SK-N-MC (cell line): ENCODE measurements around the gene DVL3.

Experiments used
- DNase-seq: peaks from one replicate; pipeline ENCODE4 v3.0.0-alpha.2; 2011; ENCODE audit warnings: low read depth, low spot score
- H3K27ac ChIP-seq: fragments of 200-600 bp; sonication (generic); 2 replicates; pipeline ENCODE4 v1.5.1; 2016; ENCODE audit warnings: mixed run types
- H3K36me3 ChIP-seq: fragments of 200-600 bp; sonication (generic); 2 replicates; pipeline ENCODE4 v1.6.1; 2017; ENCODE audit warnings: antibody characterized with exemption, low read length, mixed read lengths; ENCODE audit not compliant: insufficient read depth
- H3K4me3 ChIP-seq: fragments of 200-600 bp; sonication (generic); 2 replicates; pipeline ENCODE4 v1.5.1; 2016
- H3K9ac ChIP-seq: fragments of 200-600 bp; sonication (generic); 2 replicates; pipeline ENCODE4 v1.8.0; 2017; ENCODE audit warnings: mixed run types, mixed read lengths; ENCODE audit not compliant: insufficient read length
- H3K9me3 ChIP-seq: fragments of 200-600 bp; sonication (generic); 2 replicates; pipeline ENCODE4 v1.6.1; 2017; ENCODE audit warnings: low read depth, mild to moderate bottlenecking, antibody characterized with exemption, low read length, moderate library complexity, mixed read lengths
- EZH2 ChIP-seq: fragments of 200-600 bp; sonication (generic); IDR thresholded peaks from one replicate; pipeline ENCODE4 v1.6.1; 2017; ENCODE audit warnings: antibody characterized with exemption
- FOXP2 ChIP-seq: optimal IDR thresholded peaks from 2 replicates; pipeline ENCODE3; 2011; ENCODE audit warnings: mild to moderate bottlenecking, moderate library complexity; ENCODE audit not compliant: insufficient read depth; ENCODE audit errors: extremely low read length, control extremely low read depth
- POLR2AphosphoS5 ChIP-seq: IDR thresholded peaks from 2 replicates; pipeline ENCODE4 v1.6.1; 2012; ENCODE audit warnings: mild to moderate bottlenecking, low read depth, low read length, borderline replicate concordance

The DVL3 gene

GRCh38 chr3:184185461-184186183, 30.4 kb downstream of the DVL3 start:
- peak overlapping the region; percentile 93 for H3K27ac ChIP-seq
- TF ChIP-seq FOXP2 (no peak), POLR2AphosphoS5 (peak; percentile 89)
- peak overlapping the region; percentile 99 for H3K4me3 ChIP-seq
- DNase-seq: peak; percentile 98
- H3K36me3 ChIP-seq: peaks cover 75% of the 10 kb centered on the region
- H3K9ac ChIP-seq: peak overlapping the region; percentile 97
- no peaks in the 10 kb centered on the region for H3K9me3 ChIP-seq

DNA sequence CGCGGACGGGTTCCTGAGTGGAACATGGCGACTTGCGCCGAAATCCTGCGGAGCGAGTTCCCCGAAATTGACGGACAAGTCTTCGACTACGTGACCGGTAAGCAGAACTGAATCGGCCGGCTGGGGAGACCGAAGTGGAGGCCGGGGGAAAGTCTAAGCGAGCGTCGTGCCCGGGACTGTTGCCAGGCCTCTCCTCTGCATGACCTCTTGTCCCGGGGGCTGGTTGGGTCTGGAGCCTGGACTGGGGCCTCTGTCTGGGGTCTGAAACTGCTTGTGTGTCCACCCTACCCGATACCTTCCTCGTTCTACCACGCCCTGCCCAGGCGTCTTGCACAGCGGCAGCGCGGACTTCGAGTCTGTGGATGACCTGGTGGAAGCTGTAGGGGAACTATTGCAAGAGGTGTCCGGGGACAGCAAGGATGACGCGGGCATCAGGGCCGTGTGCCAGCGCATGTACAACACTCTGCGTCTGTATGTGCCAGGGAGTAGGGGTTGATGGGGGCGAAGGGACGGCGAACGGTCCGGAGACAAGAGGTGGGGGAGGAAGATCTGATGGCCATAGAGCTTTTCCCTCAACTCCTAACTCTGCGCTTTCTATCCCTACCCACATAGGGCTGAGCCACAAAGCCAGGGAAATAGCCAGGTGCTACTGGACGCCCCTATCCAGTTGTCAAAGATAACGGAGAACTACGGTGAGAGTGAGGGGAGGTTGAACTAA, 31.2 kb downstream of the DVL3 start, which contains the start of gene ABCF3:
ABCF3 (plus strand) TSS at position 16 of the 718 bp plus-strand sequence; CDS start at position 25, 9 bp downstream.
- peak within 1 kb of the TSS; percentile 99 for H3K4me3 ChIP-seq
- H3K27ac ChIP-seq: peak within 1 kb of the TSS; percentile 93
- peak within 1 kb of the TSS; percentile 97 for H3K9ac ChIP-seq
- peaks cover 75% of the 10 kb centered on the region for H3K36me3 ChIP-seq
- DNase-seq: no peak
- TF ChIP-seq FOXP2: no peak
- TF ChIP-seq POLR2AphosphoS5: peak; percentile 80; the same call in 1 of the 2 replicates
- no peaks in the 10 kb centered on the region for H3K9me3 ChIP-seq

DNA sequence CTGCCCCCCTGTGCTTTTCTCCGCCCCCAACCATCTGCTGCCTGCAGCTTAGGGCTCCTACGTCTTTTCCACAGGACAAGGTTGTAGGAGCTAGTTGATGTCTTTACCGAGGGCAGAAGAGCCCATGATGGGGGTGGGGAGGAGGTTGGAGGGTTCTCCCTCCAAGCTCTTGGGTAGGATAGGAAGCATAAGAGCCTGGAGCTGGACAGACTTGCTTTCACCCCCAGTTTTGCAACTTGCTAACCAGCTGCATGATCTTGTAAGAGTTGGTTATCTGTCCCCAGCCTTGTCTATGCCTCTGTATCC, 31.7 kb downstream of the DVL3 start:
- no peaks in the 10 kb centered on the region for H3K9me3 ChIP-seq
- H3K4me3 ChIP-seq: peak overlapping the region; percentile 99
- no peak for DNase-seq
- no peak overlapping the region for H3K27ac ChIP-seq
- peaks cover 74% of the 10 kb centered on the region for H3K36me3 ChIP-seq
- TF ChIP-seq EZH2 (no peak), POLR2AphosphoS5 (no peak), FOXP2 (no peak)
- peak overlapping the region; percentile 97 for H3K9ac ChIP-seq

DNA sequence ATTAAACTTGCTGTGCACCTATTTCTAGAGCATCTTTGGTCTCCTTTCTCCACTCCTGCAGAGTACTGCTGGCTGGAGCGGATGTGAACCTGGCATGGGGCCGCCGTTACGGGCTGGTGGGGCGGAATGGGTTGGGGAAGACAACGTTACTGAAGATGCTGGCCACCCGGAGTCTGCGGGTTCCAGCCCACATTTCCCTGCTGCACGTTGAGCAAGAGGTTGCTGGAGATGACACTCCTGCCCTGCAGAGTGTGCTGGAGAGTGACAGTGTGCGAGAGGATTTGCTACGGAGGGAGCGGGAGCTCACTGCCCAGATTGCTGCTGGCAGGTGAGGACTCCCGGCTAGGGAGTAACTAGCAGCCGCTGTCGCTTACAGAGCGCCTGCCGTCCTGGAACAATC, 32.9 kb downstream of the DVL3 start:
- no peak overlapping the region for H3K9ac ChIP-seq
- no peak overlapping the region for H3K27ac ChIP-seq
- H3K4me3 ChIP-seq: no peak overlapping the region
- TF ChIP-seq POLR2AphosphoS5 (no peak), EZH2 (no peak), FOXP2 (no peak)
- DNase-seq: no peak
- H3K9me3 ChIP-seq: no peaks in the 10 kb centered on the region
- peaks cover 74% of the 10 kb centered on the region for H3K36me3 ChIP-seq

GRCh38 chr3:184189421-184189820, 34.2 kb downstream of the DVL3 start:
- Histone ChIP-seq H3K27ac (no peak overlapping the region), H3K9ac (no peak overlapping the region), H3K9me3 (no peaks in the 10 kb centered on the region), H3K36me3 (peaks cover 74% of the 10 kb centered on the region), H3K4me3 (no peak overlapping the region)
- DNase-seq: no peak
- no peak for TF ChIP-seq POLR2AphosphoS5
- no peak for TF ChIP-seq EZH2
- TF ChIP-seq FOXP2: no peak

DNA sequence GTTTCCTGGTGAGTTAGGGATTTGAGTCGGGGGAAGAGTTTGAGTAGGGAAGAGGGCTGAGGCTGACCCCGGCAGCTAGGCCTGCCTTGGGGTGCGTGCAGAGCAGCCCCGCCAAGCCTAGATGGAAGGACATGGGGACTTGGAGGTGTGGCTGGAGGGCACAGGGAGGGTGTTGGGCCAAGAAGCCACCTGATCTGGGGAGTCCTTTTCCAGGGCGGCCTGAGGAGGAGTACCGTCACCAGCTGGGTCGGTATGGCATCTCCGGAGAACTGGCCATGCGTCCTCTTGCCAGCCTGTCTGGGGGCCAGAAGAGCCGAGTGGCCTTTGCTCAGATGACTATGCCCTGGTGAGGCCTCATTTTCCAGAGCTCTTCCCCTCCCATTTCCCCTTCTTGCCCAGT, 37.7 kb downstream of the DVL3 start:
- no peak overlapping the region for H3K27ac ChIP-seq
- H3K9ac ChIP-seq: no peak overlapping the region
- H3K9me3 ChIP-seq: no peaks in the 10 kb centered on the region
- no peak for DNase-seq
- TF ChIP-seq POLR2AphosphoS5: no peak
- TF ChIP-seq FOXP2: no peak
- no peak for TF ChIP-seq EZH2
- peaks cover 82% of the 10 kb centered on the region for H3K36me3 ChIP-seq
- H3K4me3 ChIP-seq: no peak overlapping the region

DNA sequence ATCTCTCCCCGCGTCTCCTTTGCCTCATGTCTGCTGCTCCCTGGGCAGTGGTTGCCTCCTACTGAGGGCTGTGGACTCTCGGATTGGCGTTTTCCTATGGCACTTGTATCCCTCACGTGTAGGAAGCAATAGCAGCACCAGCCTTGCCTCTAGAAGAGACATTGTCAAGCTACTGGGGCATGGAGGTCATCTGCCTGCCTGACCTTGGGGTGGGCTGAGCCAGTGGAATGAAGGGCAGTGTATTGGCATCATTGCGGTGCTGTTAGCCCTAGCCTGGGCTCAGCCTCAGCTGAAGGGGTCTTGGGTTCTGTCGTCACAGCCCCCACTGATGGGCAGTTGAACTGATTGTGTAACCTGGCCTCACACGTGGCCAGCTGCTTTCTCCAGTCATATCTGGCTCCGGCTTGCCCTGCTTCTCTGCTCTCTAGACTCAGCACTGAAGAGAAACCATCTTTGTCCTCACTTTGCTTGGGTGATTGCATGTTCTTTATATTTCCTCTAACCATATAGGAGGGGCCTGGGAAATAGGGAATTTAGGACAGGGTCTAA, 38.9 kb downstream of the DVL3 start:
- Histone ChIP-seq H3K9me3 (no peaks in the 10 kb centered on the region), H3K36me3 (peaks cover 70% of the 10 kb centered on the region), H3K4me3 (no peak overlapping the region), H3K27ac (no peak overlapping the region), H3K9ac (no peak overlapping the region)
- DNase-seq: no peak
- TF ChIP-seq FOXP2 (no peak), POLR2AphosphoS5 (no peak), EZH2 (no peak)

GRCh38 chr3:184196536-184196935, 41.4 kb downstream of the DVL3 start:
- no peak overlapping the region for H3K27ac ChIP-seq
- H3K9ac ChIP-seq: no peak overlapping the region
- DNase-seq: no peak
- no peak overlapping the region for H3K4me3 ChIP-seq
- no peaks in the 10 kb centered on the region for H3K9me3 ChIP-seq
- peaks cover 46% of the 10 kb centered on the region for H3K36me3 ChIP-seq
- TF ChIP-seq FOXP2: no peak
- TF ChIP-seq POLR2AphosphoS5: no peak
- no peak for TF ChIP-seq EZH2
